Measurements from ENCODE around the gene ATAD3C.
"Not testable (repeated sequence)": the region's sequence is repeated elsewhere in the genome, so short reads cannot be mapped to it uniquely, and the experiment has no call there.

Gene ATAD3C

GRCh38 chr1:1454286-1455056 is 5.0 kb downstream of the ATAD3C start:
- not testable (repeated sequence) for H2BK15ac ChIP-seq (replicated peaks; ENCODE audit: low read depth); H3K79me2 ChIP-seq (ENCODE audit: control insufficient read depth, insufficient read depth, low read length); H3K79me1 ChIP-seq (ENCODE audit: low read length); H4K8ac ChIP-seq (ENCODE audit: low read depth, low read length); H3K23ac ChIP-seq (ENCODE audit: low read length); H3K4me2 ChIP-seq (ENCODE audit: low read length); H2BK5ac ChIP-seq (ENCODE audit: low read length); H3K4me1 ChIP-seq (ENCODE audit: control insufficient read depth, low read depth, low read length); H3K18ac ChIP-seq (ENCODE audit: low read length); H4K5ac ChIP-seq (ENCODE audit: low read length); H3K56ac ChIP-seq (ENCODE audit: low read length); DNase-seq; H3K27ac ChIP-seq (ENCODE audit: low read depth, low read length); H3K4me3 ChIP-seq (ENCODE audit: low read length); H2BK120ac ChIP-seq (ENCODE audit: low read depth, low read length); H3K4ac ChIP-seq (ENCODE audit: low read depth, low read length); H3K9ac ChIP-seq (ENCODE audit: low read length); H2AK5ac ChIP-seq (ENCODE audit: low read length); H3K36me3 ChIP-seq (ENCODE audit: control insufficient read depth, insufficient read depth, low read length); H3K27me3 ChIP-seq (ENCODE audit: insufficient read depth, low read length, poor library complexity)
- no CpG with 5 or more reads among the region's 41 CpGs for WGBS (ENCODE audit: extremely low coverage, insufficient coverage, low lambda C conversion rate)

- no peak overlapping the region for H3K4ac ChIP-seq (ENCODE audit: low read depth, low read length)
- no peak overlapping the region for H3K18ac ChIP-seq (ENCODE audit: low read length)
- no peak overlapping the region for H2AK5ac ChIP-seq (ENCODE audit: low read length)
- H3K56ac ChIP-seq (ENCODE audit: low read length): no peak overlapping the region
- H3K9ac ChIP-seq (ENCODE audit: low read length): no peak overlapping the region
- WGBS (ENCODE audit: extremely low coverage, insufficient coverage, low lambda C conversion rate): no CpG with 5 or more reads among the region's 30 CpGs
- H3K36me3 ChIP-seq (ENCODE audit: control insufficient read depth, insufficient read depth, low read length): no peaks in the 10 kb centered on the region
- H3K23ac ChIP-seq (ENCODE audit: low read length): no peak overlapping the region
- H3K4me1 ChIP-seq (ENCODE audit: control insufficient read depth, low read depth, low read length): no peaks in the 10 kb centered on the region
- no peak overlapping the region for H3K4me2 ChIP-seq (ENCODE audit: low read length)
- H3K4me3 ChIP-seq (ENCODE audit: low read length): no peak overlapping the region
- no peak overlapping the region for H2BK15ac ChIP-seq (replicated peaks; ENCODE audit: low read depth)
- no peaks in the 10 kb centered on the region for H3K27me3 ChIP-seq (ENCODE audit: insufficient read depth, low read length, poor library complexity)
- H3K27ac ChIP-seq (ENCODE audit: low read depth, low read length): no peak overlapping the region
- no peak overlapping the region for H2BK120ac ChIP-seq (ENCODE audit: low read depth, low read length)
- no peak overlapping the region for H4K8ac ChIP-seq (ENCODE audit: low read depth, low read length)
- no peak overlapping the region for H4K5ac ChIP-seq (ENCODE audit: low read length)
- no peak overlapping the region for H2BK5ac ChIP-seq (ENCODE audit: low read length)
- no peak for DNase-seq
- no peaks in the 10 kb centered on the region for H3K79me2 ChIP-seq (ENCODE audit: control insufficient read depth, insufficient read depth, low read length)
- H3K79me1 ChIP-seq (ENCODE audit: low read length): no peaks in the 10 kb centered on the region
Measured at GRCh38 chr1:1455366-1455884, 5.9 kb downstream of the ATAD3C start.

- not testable (repeated sequence) for H2BK5ac ChIP-seq (ENCODE audit: low read length); H3K27ac ChIP-seq (ENCODE audit: low read depth, low read length); H4K5ac ChIP-seq (ENCODE audit: low read length); H2BK120ac ChIP-seq (ENCODE audit: low read depth, low read length); H3K4me3 ChIP-seq (ENCODE audit: low read length); H3K18ac ChIP-seq (ENCODE audit: low read length); H3K36me3 ChIP-seq (ENCODE audit: control insufficient read depth, insufficient read depth, low read length); H3K23ac ChIP-seq (ENCODE audit: low read length); H3K9ac ChIP-seq (ENCODE audit: low read length); H4K8ac ChIP-seq (ENCODE audit: low read depth, low read length); H2BK15ac ChIP-seq (replicated peaks; ENCODE audit: low read depth); DNase-seq; H3K79me1 ChIP-seq (ENCODE audit: low read length); H2AK5ac ChIP-seq (ENCODE audit: low read length); H3K4me2 ChIP-seq (ENCODE audit: low read length); H3K79me2 ChIP-seq (ENCODE audit: control insufficient read depth, insufficient read depth, low read length); H3K4ac ChIP-seq (ENCODE audit: low read depth, low read length); H3K27me3 ChIP-seq (ENCODE audit: insufficient read depth, low read length, poor library complexity); H3K4me1 ChIP-seq (ENCODE audit: control insufficient read depth, low read depth, low read length); H3K56ac ChIP-seq (ENCODE audit: low read length)
- no CpG with 5 or more reads among the region's 15 CpGs for WGBS (ENCODE audit: extremely low coverage, insufficient coverage, low lambda C conversion rate)
Measured at GRCh38 chr1:1455934-1456333, 6.4 kb downstream of the ATAD3C start.

- not testable (repeated sequence) for H2AK5ac ChIP-seq (ENCODE audit: low read length); DNase-seq; H2BK120ac ChIP-seq (ENCODE audit: low read depth, low read length); H4K5ac ChIP-seq (ENCODE audit: low read length); H3K79me1 ChIP-seq (ENCODE audit: low read length); H3K4ac ChIP-seq (ENCODE audit: low read depth, low read length); H3K4me1 ChIP-seq (ENCODE audit: control insufficient read depth, low read depth, low read length); H2BK5ac ChIP-seq (ENCODE audit: low read length); H3K18ac ChIP-seq (ENCODE audit: low read length); H3K36me3 ChIP-seq (ENCODE audit: control insufficient read depth, insufficient read depth, low read length); H3K4me2 ChIP-seq (ENCODE audit: low read length); H3K79me2 ChIP-seq (ENCODE audit: control insufficient read depth, insufficient read depth, low read length); H3K23ac ChIP-seq (ENCODE audit: low read length); H3K4me3 ChIP-seq (ENCODE audit: low read length); H3K56ac ChIP-seq (ENCODE audit: low read length); H4K8ac ChIP-seq (ENCODE audit: low read depth, low read length); H3K9ac ChIP-seq (ENCODE audit: low read length); H2BK15ac ChIP-seq (replicated peaks; ENCODE audit: low read depth); H3K27me3 ChIP-seq (ENCODE audit: insufficient read depth, low read length, poor library complexity); H3K27ac ChIP-seq (ENCODE audit: low read depth, low read length)
- no CpG with 5 or more reads among the region's 22 CpGs for WGBS (ENCODE audit: extremely low coverage, insufficient coverage, low lambda C conversion rate)
Measured at GRCh38 chr1:1456683-1457255, 7.3 kb downstream of the ATAD3C start.

GRCh38 chr1:1459156-1459555 is 9.7 kb downstream of the ATAD3C start:
- H3K23ac ChIP-seq (ENCODE audit: low read length); H3K27ac ChIP-seq (ENCODE audit: low read depth, low read length); DNase-seq; H3K18ac ChIP-seq (ENCODE audit: low read length); H3K4ac ChIP-seq (ENCODE audit: low read depth, low read length); H3K56ac ChIP-seq (ENCODE audit: low read length); H2BK5ac ChIP-seq (ENCODE audit: low read length); H4K5ac ChIP-seq (ENCODE audit: low read length); H2BK120ac ChIP-seq (ENCODE audit: low read depth, low read length); H3K4me2 ChIP-seq (ENCODE audit: low read length); H3K79me2 ChIP-seq (ENCODE audit: control insufficient read depth, insufficient read depth, low read length); H3K36me3 ChIP-seq (ENCODE audit: control insufficient read depth, insufficient read depth, low read length); H4K8ac ChIP-seq (ENCODE audit: low read depth, low read length); H2BK15ac ChIP-seq (replicated peaks; ENCODE audit: low read depth); H3K4me1 ChIP-seq (ENCODE audit: control insufficient read depth, low read depth, low read length); H3K9ac ChIP-seq (ENCODE audit: low read length); H3K27me3 ChIP-seq (ENCODE audit: insufficient read depth, low read length, poor library complexity); H3K4me3 ChIP-seq (ENCODE audit: low read length); H3K79me1 ChIP-seq (ENCODE audit: low read length); H2AK5ac ChIP-seq (ENCODE audit: low read length): not testable (repeated sequence)
- no CpG with 5 or more reads among the region's 19 CpGs for WGBS (ENCODE audit: extremely low coverage, insufficient coverage, low lambda C conversion rate)

All from mesendoderm (in vitro differentiated cells).